Keratinocyte (primary cell): ENCODE data around the gene AFG1L.

Experiments used
- CTCF ChIP-seq, 3 experiments: IDR thresholded peaks in 1 of 3; conservative IDR thresholded peaks in 1 of 3; optimal IDR thresholded peaks in 1 of 3; 2 replicates in 2 of 3; 3 replicates in 1 of 3; pipeline versions ENCODE3 to v1.5.1; 2011; ENCODE audit warnings: low read length in 3 of 3, mild to moderate bottlenecking in 3 of 3, moderate library complexity in 2 of 3, control low read depth in 1 of 3, inconsistent platforms in 1 of 3; ENCODE audit not compliant: insufficient read depth in 2 of 3; ENCODE audit errors: extremely low read depth in 1 of 3
- EZH2 ChIP-seq: IDR thresholded peaks from one replicate; pipeline ENCODE4 v1.6.1; 2012; ENCODE audit warnings: inconsistent platforms, mild to moderate bottlenecking, low read length, moderate library complexity

- TF ChIP-seq CTCF (optimal IDR thresholded peaks at IDR 0.05 in 1 of 3, IDR thresholded peaks at IDR 0.05 in 1 of 3, conservative IDR thresholded peaks at IDR 0.05 in 1 of 3; ENCODE audit: extremely low read depth in 1 of 3, insufficient read depth in 2 of 3, low read length in 3 of 3): no peak
- TF ChIP-seq EZH2: no peak
Measured at GRCh38 chr6:108309844-108310243, 15.0 kb downstream of the AFG1L start.
